ENCODE data around the gene LPCAT3.

Gene LPCAT3

GRCh38 chr12:6965026-6965661 lies 53.1 kb downstream of the LPCAT3 start:
- no peak for TF ChIP-seq EZH2phosphoT487 (IDR thresholded peaks at IDR 0.05; ENCODE audit: borderline replicate concordance)
- TF ChIP-seq, protein P1, sequence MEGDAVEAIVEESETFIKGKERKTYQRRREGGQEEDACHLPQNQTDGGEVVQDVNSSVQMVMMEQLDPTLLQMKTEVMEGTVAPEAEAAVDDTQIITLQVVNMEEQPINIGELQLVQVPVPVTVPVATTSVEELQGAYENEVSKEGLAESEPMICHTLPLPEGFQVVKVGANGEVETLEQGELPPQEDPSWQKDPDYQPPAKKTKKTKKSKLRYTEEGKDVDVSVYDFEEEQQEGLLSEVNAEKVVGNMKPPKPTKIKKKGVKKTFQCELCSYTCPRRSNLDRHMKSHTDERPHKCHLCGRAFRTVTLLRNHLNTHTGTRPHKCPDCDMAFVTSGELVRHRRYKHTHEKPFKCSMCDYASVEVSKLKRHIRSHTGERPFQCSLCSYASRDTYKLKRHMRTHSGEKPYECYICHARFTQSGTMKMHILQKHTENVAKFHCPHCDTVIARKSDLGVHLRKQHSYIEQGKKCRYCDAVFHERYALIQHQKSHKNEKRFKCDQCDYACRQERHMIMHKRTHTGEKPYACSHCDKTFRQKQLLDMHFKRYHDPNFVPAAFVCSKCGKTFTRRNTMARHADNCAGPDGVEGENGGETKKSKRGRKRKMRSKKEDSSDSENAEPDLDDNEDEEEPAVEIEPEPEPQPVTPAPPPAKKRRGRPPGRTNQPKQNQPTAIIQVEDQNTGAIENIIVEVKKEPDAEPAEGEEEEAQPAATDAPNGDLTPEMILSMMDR (conservative IDR thresholded peaks at IDR 0.05; ENCODE audit: low read length): peak; percentile 95
- Histone ChIP-seq H3K4me3 (ENCODE audit: low read length, poor library complexity, severe bottlenecking) (no peak overlapping the region), H2AFZ (ENCODE audit: low read length) (no peak overlapping the region), H3K4me1 (ENCODE audit: insufficient read depth, low read length, poor library complexity, severe bottlenecking) (peaks cover 44% of the 10 kb centered on the region), H3K36me3 (ENCODE audit: insufficient read depth, low read length) (peaks cover 30% of the 10 kb centered on the region; the same call in 1 of the 2 replicates), H3K9ac (ENCODE audit: low read depth, low read length, poor library complexity, severe bottlenecking) (peak overlapping the region; percentile 36), H4K20me1 (ENCODE audit: insufficient read depth, low read length, poor library complexity, severe bottlenecking) (peaks cover 17% of the 10 kb centered on the region), H3K27me3 (ENCODE audit: insufficient read depth, low read length, poor library complexity, severe bottlenecking) (no peaks in the 10 kb centered on the region), H3K9me3 (ENCODE audit: insufficient read depth, low read depth, low read length) (no peaks in the 10 kb centered on the region), H3F3A (ENCODE audit: low read depth) (peaks cover 13% of the 10 kb centered on the region), H3K4me2 (ENCODE audit: low read depth, low read length, poor library complexity, severe bottlenecking) (no peak overlapping the region), H3K9me2 (replicated peaks; ENCODE audit: low read depth, low read length) (no peaks in the 10 kb centered on the region), H3K79me2 (ENCODE audit: insufficient read depth, low read length) (peaks cover 38% of the 10 kb centered on the region)

DNA sequence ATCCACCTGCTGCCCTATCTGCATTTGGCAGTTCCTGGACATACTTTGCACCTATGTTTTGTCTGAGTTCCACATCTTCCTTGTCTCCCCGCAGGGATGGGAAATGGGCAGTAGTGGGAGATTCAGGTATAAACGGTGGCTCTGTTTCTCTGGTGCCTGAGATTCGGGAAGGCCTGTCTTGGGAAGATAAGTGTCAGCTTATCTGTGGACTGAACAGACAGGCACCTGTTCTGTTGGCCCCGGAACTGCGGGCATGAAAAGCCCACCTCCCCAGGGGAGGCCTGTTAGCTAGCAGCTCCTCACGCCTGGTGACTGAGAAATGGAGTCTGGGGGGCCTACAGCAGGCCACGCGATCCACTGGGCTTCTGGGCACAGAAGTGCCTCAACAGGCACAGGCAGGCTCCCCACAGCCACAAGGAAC lies 53.7 kb downstream of the LPCAT3 start:
- Histone ChIP-seq H3K36me3 (ENCODE audit: insufficient read depth, low read length) (peaks cover 30% of the 10 kb centered on the region; the same call in 1 of the 2 replicates), H3K4me3 (ENCODE audit: low read length, poor library complexity, severe bottlenecking) (no peak overlapping the region), H3K27me3 (ENCODE audit: insufficient read depth, low read length, poor library complexity, severe bottlenecking) (no peaks in the 10 kb centered on the region), H3K9me3 (ENCODE audit: insufficient read depth, low read depth, low read length) (no peaks in the 10 kb centered on the region), H3K79me2 (ENCODE audit: insufficient read depth, low read length) (peaks cover 38% of the 10 kb centered on the region), H3K4me1 (ENCODE audit: insufficient read depth, low read length, poor library complexity, severe bottlenecking) (peaks cover 50% of the 10 kb centered on the region), H2AFZ (ENCODE audit: low read length) (no peak overlapping the region), H4K20me1 (ENCODE audit: insufficient read depth, low read length, poor library complexity, severe bottlenecking) (peaks cover 17% of the 10 kb centered on the region), H3K9ac (ENCODE audit: low read depth, low read length, poor library complexity, severe bottlenecking) (peak overlapping the region; percentile 36), H3K4me2 (ENCODE audit: low read depth, low read length, poor library complexity, severe bottlenecking) (no peak overlapping the region), H3F3A (ENCODE audit: low read depth) (peaks cover 13% of the 10 kb centered on the region), H3K9me2 (replicated peaks; ENCODE audit: low read depth, low read length) (no peaks in the 10 kb centered on the region)
- TF ChIP-seq, protein P1 (conservative IDR thresholded peaks at IDR 0.05; ENCODE audit: low read length): no peak
- TF ChIP-seq EZH2phosphoT487 (IDR thresholded peaks at IDR 0.05; ENCODE audit: borderline replicate concordance): no peak

- H3K9me2 ChIP-seq (replicated peaks; ENCODE audit: low read depth, low read length): no peaks in the 10 kb centered on the region
- H4K20me1 ChIP-seq (ENCODE audit: insufficient read depth, low read length, poor library complexity, severe bottlenecking): peaks cover 12% of the 10 kb centered on the region
- H3K36me3 ChIP-seq (ENCODE audit: insufficient read depth, low read length): peaks cover 30% of the 10 kb centered on the region; the same call in 1 of the 2 replicates
- H2AFZ ChIP-seq (ENCODE audit: low read length): no peak overlapping the region
- TF ChIP-seq, protein P1 (conservative IDR thresholded peaks at IDR 0.05; ENCODE audit: low read length): no peak
- TF ChIP-seq EZH2phosphoT487 (IDR thresholded peaks at IDR 0.05; ENCODE audit: borderline replicate concordance): no peak
- no peak overlapping the region for H3K9ac ChIP-seq (ENCODE audit: low read depth, low read length, poor library complexity, severe bottlenecking)
- H3K27me3 ChIP-seq (ENCODE audit: insufficient read depth, low read length, poor library complexity, severe bottlenecking): no peaks in the 10 kb centered on the region
- H3K4me3 ChIP-seq (ENCODE audit: low read length, poor library complexity, severe bottlenecking): no peak overlapping the region
- H3K9me3 ChIP-seq (ENCODE audit: insufficient read depth, low read depth, low read length): no peaks in the 10 kb centered on the region
- H3F3A ChIP-seq (ENCODE audit: low read depth): peaks cover 13% of the 10 kb centered on the region
- H3K4me1 ChIP-seq (ENCODE audit: insufficient read depth, low read length, poor library complexity, severe bottlenecking): peaks cover 50% of the 10 kb centered on the region
- H3K4me2 ChIP-seq (ENCODE audit: low read depth, low read length, poor library complexity, severe bottlenecking): no peak overlapping the region
- H3K79me2 ChIP-seq (ENCODE audit: insufficient read depth, low read length): peaks cover 35% of the 10 kb centered on the region
Observed at GRCh38 chr12:6963791-6964413, 54.4 kb downstream of the LPCAT3 start.
